HepG2 (cell line): ENCODE measurements around the gene MINDY1. TPM values are rescaled to one million over a fixed set of nuclear protein-coding genes. Genes with fewer than 3 reads are reported as not detected.

ENCODE experiments used
- AGO2 ChIP-seq: fragments of 200-400 bp; formaldehyde crosslinking; optimal IDR thresholded peaks from 2 replicates; pipeline ENCODE3; 2017; ENCODE audit warnings: mild to moderate bottlenecking, low read depth, low read length, moderate library complexity
- ARNTL ChIP-seq: sonication (generic); formaldehyde crosslinking; IDR thresholded peaks from 2 replicates; pipeline ENCODE4 v1.4.0; 2020; ENCODE audit warnings: mild to moderate bottlenecking, missing genetic modification reagents
- ATM ChIP-seq: fragments of 450-650 bp; IDR thresholded peaks from 2 replicates; pipeline ENCODE4 v1.7.1; 2017; ENCODE audit warnings: mild to moderate bottlenecking, borderline replicate concordance
- GLI4 ChIP-seq: sonication (generic); formaldehyde crosslinking; IDR thresholded peaks from 2 replicates; pipeline ENCODE4 v1.5.1; 2020; ENCODE audit warnings: missing genetic modification reagents, mild to moderate bottlenecking, moderate library complexity, borderline replicate concordance
- GPN1 ChIP-seq: sonication (generic); formaldehyde crosslinking; IDR thresholded peaks from 2 replicates; pipeline ENCODE4 v1.5.1; 2020; ENCODE audit warnings: missing genetic modification reagents, borderline replicate concordance
- KLF6 ChIP-seq: IDR thresholded peaks from 2 replicates; pipeline ENCODE4 v1.8.0; 2016; ENCODE audit warnings: missing biosample characterization, missing genetic modification reagents
- PAF1 ChIP-seq: IDR thresholded peaks from 2 replicates; pipeline ENCODE4 v1.6.1; 2016; ENCODE audit warnings: missing genetic modification reagents, missing compliant biosample characterization
- POLR2AphosphoS5 ChIP-seq: IDR thresholded peaks from 2 replicates; pipeline ENCODE4 v1.6.1; 2012; ENCODE audit warnings: low read depth, low read length
- RBM39 ChIP-seq: fragments of 200-400 bp; formaldehyde crosslinking; IDR thresholded peaks from one replicate; pipeline ENCODE4 v1.6.1; 2018; ENCODE audit warnings: antibody characterized with exemption, mild to moderate bottlenecking, low read depth, low read length; ENCODE audit not compliant: poor library complexity, severe bottlenecking
- ZC3H13 ChIP-seq: sonication (generic); formaldehyde crosslinking; IDR thresholded peaks from 2 replicates; pipeline ENCODE4 v1.8.1; 2023; ENCODE audit warnings: mild to moderate bottlenecking, missing genetic modification reagents, moderate library complexity
- ZFP1 ChIP-seq: IDR thresholded peaks from 2 replicates; pipeline ENCODE4 v1.6.1; 2016
- ZMYM2 ChIP-seq: sonication (generic); formaldehyde crosslinking; IDR thresholded peaks from 2 replicates; pipeline ENCODE4 v1.8.0; 2022; ENCODE audit warnings: mild to moderate bottlenecking, missing genetic modification reagents
- ZNF546 ChIP-seq: sonication (generic); formaldehyde crosslinking; conservative IDR thresholded peaks from 2 replicates; pipeline ENCODE4 v1.8.1; 2023; ENCODE audit warnings: mild to moderate bottlenecking, missing genetic modification reagents
- ZNF746 ChIP-seq: sonication (generic); formaldehyde crosslinking; IDR thresholded peaks from 2 replicates; pipeline ENCODE4 v1.8.0; 2022; ENCODE audit warnings: mild to moderate bottlenecking, missing genetic modification reagents
- ZNF839 ChIP-seq: sonication (generic); formaldehyde crosslinking; IDR thresholded peaks from 2 replicates; pipeline ENCODE4 v1.4.0; 2020; ENCODE audit warnings: missing genetic modification reagents, mild to moderate bottlenecking, borderline replicate concordance
- polyA plus RNA-seq, 8 experiments: library from polyadenylated mRNA; depleted of rRNA in 3 of 8; stranded (reverse) in 7 of 8; unstranded in 1 of 8; fragments of >200 nt; fragmentation: Illumina TruSeq in 4 of 8; extraction: Trizol in 4 of 8; gene quantifications; 2 replicates each; pipeline versions ENCODE4 v1.2.1 to v1.2.3, GENCODE V29; 2011 to 2016; ENCODE audit warnings: low read depth in 4 of 8, missing spikeins in 1 of 8, mixed read lengths in 1 of 8; ENCODE audit not compliant: insufficient read depth in 1 of 8
- total RNA-seq, 5 experiments: library from RNA; depleted of rRNA; stranded (reverse); fragments of >200 nt; fragmentation: Illumina TruSeq; extraction: Trizol; gene quantifications; 2 replicates each; pipeline ENCODE4 v1.2.3, GENCODE V29; 2016; ENCODE audit warnings: low read depth in 1 of 5
- TF ChIP-seq, protein P1 (sequence below): sonication (generic); formaldehyde crosslinking; IDR thresholded peaks from 2 replicates; pipeline ENCODE4 v1.4.0; 2020; ENCODE audit warnings: missing genetic modification reagents
- TF ChIP-seq, protein P2 (sequence below): sonication (generic); formaldehyde crosslinking; IDR thresholded peaks from 2 replicates; pipeline ENCODE4 v1.4.0; 2020; ENCODE audit warnings: mild to moderate bottlenecking, missing genetic modification reagents
- TF ChIP-seq, protein P3 (sequence below): sonication (generic); formaldehyde crosslinking; IDR thresholded peaks from 2 replicates; pipeline ENCODE4 v1.5.0; 2020; ENCODE audit warnings: mild to moderate bottlenecking, missing genetic modification reagents
- TF ChIP-seq, protein P4 (sequence below): sonication (generic); formaldehyde crosslinking; IDR thresholded peaks from 2 replicates; pipeline ENCODE4 v1.5.0; 2020; ENCODE audit warnings: mild to moderate bottlenecking, missing genetic modification reagents

Gene MINDY1
- total and polyA plus RNA-seq, 2 of the 13 experiments (the other 11 are each of a cell fraction or from before 2014, with no cell fraction given): 11.1 to 15.0 TPM

DNA sequence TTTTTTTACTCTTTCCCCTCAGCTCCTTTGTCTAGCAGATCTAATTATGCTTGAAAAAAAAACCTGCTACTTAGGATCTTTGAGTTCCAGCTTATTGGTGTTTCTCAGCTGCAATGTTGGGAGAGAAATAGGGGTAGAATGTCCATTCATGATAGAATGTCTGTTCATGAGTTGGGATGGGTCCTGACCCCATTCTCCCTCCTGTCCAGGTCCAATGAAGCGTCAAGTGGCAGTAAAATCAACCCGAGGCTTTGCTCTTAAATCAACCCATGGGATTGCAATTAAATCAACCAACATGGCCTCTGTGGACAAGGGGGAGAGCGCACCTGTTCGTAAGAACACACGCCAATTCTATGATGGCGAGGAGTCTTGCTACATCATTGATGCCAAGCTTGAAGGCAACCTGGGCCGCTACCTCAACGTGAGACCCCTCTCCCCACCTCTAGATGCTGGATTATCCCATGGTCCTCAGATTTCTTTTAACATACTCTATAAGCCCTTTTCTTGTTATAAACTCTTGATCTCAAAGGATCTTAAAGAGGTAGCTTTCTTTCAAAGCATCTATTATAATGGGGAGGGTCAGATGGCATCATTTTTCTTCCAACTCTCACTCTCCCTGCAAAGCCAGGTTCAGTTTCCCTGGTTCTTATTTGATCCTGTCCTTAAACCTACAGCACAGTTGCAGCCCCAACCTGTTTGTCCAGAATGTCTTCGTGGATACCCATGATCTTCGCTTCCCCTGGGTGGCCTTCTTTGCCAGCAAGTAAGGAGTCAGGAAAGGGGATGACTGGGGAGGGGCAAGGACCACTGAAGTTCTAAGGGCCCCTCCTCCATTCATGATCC, 43.2 kb downstream of the MINDY1 start (continued):
- TF ChIP-seq, protein P1, sequence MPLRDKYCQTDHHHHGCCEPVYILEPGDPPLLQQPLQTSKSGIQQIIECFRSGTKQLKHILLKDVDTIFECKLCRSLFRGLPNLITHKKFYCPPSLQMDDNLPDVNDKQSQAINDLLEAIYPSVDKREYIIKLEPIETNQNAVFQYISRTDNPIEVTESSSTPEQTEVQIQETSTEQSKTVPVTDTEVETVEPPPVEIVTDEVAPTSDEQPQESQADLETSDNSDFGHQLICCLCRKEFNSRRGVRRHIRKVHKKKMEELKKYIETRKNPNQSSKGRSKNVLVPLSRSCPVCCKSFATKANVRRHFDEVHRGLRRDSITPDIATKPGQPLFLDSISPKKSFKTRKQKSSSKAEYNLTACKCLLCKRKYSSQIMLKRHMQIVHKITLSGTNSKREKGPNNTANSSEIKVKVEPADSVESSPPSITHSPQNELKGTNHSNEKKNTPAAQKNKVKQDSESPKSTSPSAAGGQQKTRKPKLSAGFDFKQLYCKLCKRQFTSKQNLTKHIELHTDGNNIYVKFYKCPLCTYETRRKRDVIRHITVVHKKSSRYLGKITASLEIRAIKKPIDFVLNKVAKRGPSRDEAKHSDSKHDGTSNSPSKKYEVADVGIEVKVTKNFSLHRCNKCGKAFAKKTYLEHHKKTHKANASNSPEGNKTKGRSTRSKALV (CRISPR knock-in tag): no peak
- TF ChIP-seq RBM39: no peak
- TF ChIP-seq ATM: no peak
- TF ChIP-seq KLF6 (CRISPR knock-in tag): no peak
- TF ChIP-seq ZMYM2 (CRISPR knock-in tag): no peak
- TF ChIP-seq, protein P2, sequence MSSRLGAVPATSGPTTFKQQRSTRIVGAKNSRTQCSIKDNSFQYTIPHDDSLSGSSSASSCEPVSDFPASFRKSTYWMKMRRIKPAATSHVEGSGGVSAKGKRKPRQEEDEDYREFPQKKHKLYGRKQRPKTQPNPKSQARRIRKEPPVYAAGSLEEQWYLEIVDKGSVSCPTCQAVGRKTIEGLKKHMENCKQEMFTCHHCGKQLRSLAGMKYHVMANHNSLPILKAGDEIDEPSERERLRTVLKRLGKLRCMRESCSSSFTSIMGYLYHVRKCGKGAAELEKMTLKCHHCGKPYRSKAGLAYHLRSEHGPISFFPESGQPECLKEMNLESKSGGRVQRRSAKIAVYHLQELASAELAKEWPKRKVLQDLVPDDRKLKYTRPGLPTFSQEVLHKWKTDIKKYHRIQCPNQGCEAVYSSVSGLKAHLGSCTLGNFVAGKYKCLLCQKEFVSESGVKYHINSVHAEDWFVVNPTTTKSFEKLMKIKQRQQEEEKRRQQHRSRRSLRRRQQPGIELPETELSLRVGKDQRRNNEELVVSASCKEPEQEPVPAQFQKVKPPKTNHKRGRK (CRISPR knock-in tag): no peak
- TF ChIP-seq AGO2: peak; percentile 23
- TF ChIP-seq ARNTL (CRISPR knock-in tag): no peak
- TF ChIP-seq PAF1: no peak
- no peak for TF ChIP-seq ZNF746 (CRISPR knock-in tag)
- TF ChIP-seq GPN1 (CRISPR knock-in tag): no peak
- TF ChIP-seq POLR2AphosphoS5: peak; percentile 3; the same call in 1 of the 2 replicates
- TF ChIP-seq, protein P3, sequence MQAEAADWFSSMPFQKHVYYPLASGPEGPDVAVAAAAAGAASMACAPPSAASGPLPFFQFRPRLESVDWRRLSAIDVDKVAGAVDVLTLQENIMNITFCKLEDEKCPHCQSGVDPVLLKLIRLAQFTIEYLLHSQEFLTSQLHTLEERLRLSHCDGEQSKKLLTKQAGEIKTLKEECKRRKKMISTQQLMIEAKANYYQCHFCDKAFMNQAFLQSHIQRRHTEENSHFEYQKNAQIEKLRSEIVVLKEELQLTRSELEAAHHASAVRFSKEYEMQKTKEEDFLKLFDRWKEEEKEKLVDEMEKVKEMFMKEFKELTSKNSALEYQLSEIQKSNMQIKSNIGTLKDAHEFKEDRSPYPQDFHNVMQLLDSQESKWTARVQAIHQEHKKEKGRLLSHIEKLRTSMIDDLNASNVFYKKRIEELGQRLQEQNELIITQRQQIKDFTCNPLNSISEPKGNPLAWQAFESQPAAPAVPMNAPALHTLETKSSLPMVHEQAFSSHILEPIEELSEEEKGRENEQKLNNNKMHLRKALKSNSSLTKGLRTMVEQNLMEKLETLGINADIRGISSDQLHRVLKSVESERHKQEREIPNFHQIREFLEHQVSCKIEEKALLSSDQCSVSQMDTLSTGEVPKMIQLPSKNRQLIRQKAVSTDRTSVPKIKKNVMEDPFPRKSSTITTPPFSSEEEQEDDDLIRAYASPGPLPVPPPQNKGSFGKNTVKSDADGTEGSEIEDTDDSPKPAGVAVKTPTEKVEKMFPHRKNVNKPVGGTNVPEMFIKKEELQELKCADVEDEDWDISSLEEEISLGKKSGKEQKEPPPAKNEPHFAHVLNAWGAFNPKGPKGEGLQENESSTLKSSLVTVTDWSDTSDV (CRISPR knock-in tag): no peak
- TF ChIP-seq ZFP1 (CRISPR knock-in tag): no peak
- TF ChIP-seq, protein P4, sequence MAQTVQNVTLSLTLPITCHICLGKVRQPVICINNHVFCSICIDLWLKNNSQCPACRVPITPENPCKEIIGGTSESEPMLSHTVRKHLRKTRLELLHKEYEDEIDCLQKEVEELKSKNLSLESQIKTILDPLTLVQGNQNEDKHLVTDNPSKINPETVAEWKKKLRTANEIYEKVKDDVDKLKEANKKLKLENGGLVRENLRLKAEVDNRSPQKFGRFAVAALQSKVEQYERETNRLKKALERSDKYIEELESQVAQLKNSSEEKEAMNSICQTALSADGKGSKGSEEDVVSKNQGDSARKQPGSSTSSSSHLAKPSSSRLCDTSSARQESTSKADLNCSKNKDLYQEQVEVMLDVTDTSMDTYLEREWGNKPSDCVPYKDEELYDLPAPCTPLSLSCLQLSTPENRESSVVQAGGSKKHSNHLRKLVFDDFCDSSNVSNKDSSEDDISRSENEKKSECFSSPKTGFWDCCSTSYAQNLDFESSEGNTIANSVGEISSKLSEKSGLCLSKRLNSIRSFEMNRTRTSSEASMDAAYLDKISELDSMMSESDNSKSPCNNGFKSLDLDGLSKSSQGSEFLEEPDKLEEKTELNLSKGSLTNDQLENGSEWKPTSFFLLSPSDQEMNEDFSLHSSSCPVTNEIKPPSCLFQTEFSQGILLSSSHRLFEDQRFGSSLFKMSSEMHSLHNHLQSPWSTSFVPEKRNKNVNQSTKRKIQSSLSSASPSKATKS (CRISPR knock-in tag): no peak
- no peak for TF ChIP-seq GLI4
- no peak for TF ChIP-seq ZNF546 (CRISPR knock-in tag)
- TF ChIP-seq ZC3H13 (CRISPR knock-in tag): no peak
- TF ChIP-seq ZNF839 (CRISPR knock-in tag): no peak
